SK-N-SH treated with all-trans-retinoic acid at 6 μM for 48 hours (cell line): ENCODE results near the gene LILRA5.

ENCODE experiments used
- ARNTL ChIP-seq: fragments of 450-650 bp; formaldehyde crosslinking; IDR thresholded peaks from 2 replicates; pipeline ENCODE4 v1.5.0; 2020; ENCODE audit warnings: low read depth, mild to moderate bottlenecking, moderate library complexity, borderline replicate concordance
- CSDC2 ChIP-seq: fragments of 250-450 bp; sonication (Bioruptor Pico); IDR thresholded peaks from 2 replicates; pipeline ENCODE4 v1.5.0; 2020; ENCODE audit warnings: mild to moderate bottlenecking, moderate library complexity
- ISL1 ChIP-seq: fragments of 250-450 bp; sonication (Bioruptor Pico); IDR thresholded peaks from 2 replicates; pipeline ENCODE4 v2.1.2; 2022; ENCODE audit warnings: mild to moderate bottlenecking, moderate library complexity
- OSR1 ChIP-seq: fragments of 250-450 bp; sonication (Bioruptor Pico); IDR thresholded peaks from 2 replicates; pipeline ENCODE4 v1.8.0; 2022; ENCODE audit warnings: moderate library complexity, mild to moderate bottlenecking, inconsistent platforms
- PATZ1 ChIP-seq: fragments of 250-450 bp; sonication (Bioruptor Pico); IDR thresholded peaks from 2 replicates; pipeline ENCODE4 v1.8.0; 2020; ENCODE audit warnings: mild to moderate bottlenecking, moderate library complexity, borderline replicate concordance
- POU6F1 ChIP-seq: fragments of 250-450 bp; sonication (Bioruptor Pico); IDR thresholded peaks from 2 replicates; pipeline ENCODE4 v1.8.0; 2021; ENCODE audit warnings: low read depth, mild to moderate bottlenecking, moderate library complexity, borderline replicate concordance
- RARB ChIP-seq: fragments of 250-450 bp; sonication (Bioruptor Pico); IDR thresholded peaks from 2 replicates; pipeline ENCODE4 v1.8.0; 2021; ENCODE audit warnings: mild to moderate bottlenecking, moderate library complexity
- TSHZ2 ChIP-seq: fragments of 250-450 bp; sonication (Bioruptor Pico); IDR thresholded peaks from 2 replicates; pipeline ENCODE4 v1.5.0; 2020; ENCODE audit warnings: mild to moderate bottlenecking, moderate library complexity
- ZFP3 ChIP-seq: fragments of 250-450 bp; sonication (Bioruptor Pico); IDR thresholded peaks from 2 replicates; pipeline ENCODE4 v1.5.0; 2020; ENCODE audit warnings: mild to moderate bottlenecking, moderate library complexity
- ZNF70 ChIP-seq: fragments of 450-650 bp; formaldehyde crosslinking; IDR thresholded peaks from 2 replicates; pipeline ENCODE4 v1.5.0; 2020; ENCODE audit warnings: mild to moderate bottlenecking, moderate library complexity

- TF ChIP-seq POU6F1 (CRISPR knock-in tag) (no peak), PATZ1 (CRISPR knock-in tag) (no peak), RARB (CRISPR knock-in tag) (no peak), OSR1 (CRISPR knock-in tag) (no peak), ISL1 (CRISPR knock-in tag) (no peak), TSHZ2 (CRISPR knock-in tag) (no peak), ZNF70 (CRISPR knock-in tag) (no peak), CSDC2 (no peak), ARNTL (CRISPR knock-in tag) (no peak), ZFP3 (no peak)
Measured at GRCh38 chr19:54305141-54305540, 7.8 kb downstream of the LILRA5 start.
